Activated naive CD8-positive, alpha-beta T cell treated with anti-CD3 and anti-CD28 coated beads, Interleukin-2, amount 10 ng/mL, durations not matched to agents 7 days and 5 days (primary cell): ENCODE results near the gene METTL13. TPM values are rescaled to one million over a fixed set of nuclear protein-coding genes. Genes with fewer than 3 reads are reported as not detected.
"Not testable (repeated sequence)": the region's sequence is repeated elsewhere in the genome, so short reads cannot be mapped to it uniquely, and the experiment has no call there.

Experiments
- ATAC-seq: fragments of 150-1000 bp; cut with Tn5 transposase; one replicate; pipeline ENCODE4 v1.10.0; 2021; ENCODE audit warnings: low read depth, moderate library complexity
- POLR2A ChIA-PET: fragments of 350-600 bp; sonication (Branson Sonifier 250); formaldehyde crosslinking; loops from one replicate; lab custom pipeline; 2021; ENCODE audit warnings: antibody characterized with exemption; lab: Charles Lee
- DNase-seq: peaks from one replicate; pipeline ENCODE4 v3.0.0; 2021
- H3K27ac Mint-ChIP-seq: one replicate; pipeline ENCODE4 v1.8.0; 2022; ENCODE audit warnings: mild to moderate bottlenecking, mixed read lengths
- H3K27me3 Mint-ChIP-seq: one replicate; pipeline ENCODE4 v1.8.0; 2022; ENCODE audit warnings: mild to moderate bottlenecking, moderate library complexity, mixed read lengths
- H3K36me3 Mint-ChIP-seq: one replicate; pipeline ENCODE4 v1.8.0; 2021; ENCODE audit warnings: mild to moderate bottlenecking, mixed read lengths
- H3K4me1 Mint-ChIP-seq: one replicate; pipeline ENCODE4 v1.8.0; 2021; ENCODE audit warnings: mixed read lengths
- H3K4me3 Mint-ChIP-seq: one replicate; pipeline ENCODE4 v1.8.0; 2022; ENCODE audit warnings: mild to moderate bottlenecking, moderate library complexity, mixed read lengths
- H3K9me3 Mint-ChIP-seq: one replicate; pipeline ENCODE4 v1.8.0; 2021; ENCODE audit warnings: mixed read lengths
- total RNA-seq, 2 experiments: library from RNA; stranded (reverse); gene quantifications; one replicate each; pipeline ENCODE4 v1.2.3, GENCODE V29; 2021

The METTL13 gene
- total RNA-seq, 2 experiments from 2014 or later = 36.9 to 38.7 TPM

DNA sequence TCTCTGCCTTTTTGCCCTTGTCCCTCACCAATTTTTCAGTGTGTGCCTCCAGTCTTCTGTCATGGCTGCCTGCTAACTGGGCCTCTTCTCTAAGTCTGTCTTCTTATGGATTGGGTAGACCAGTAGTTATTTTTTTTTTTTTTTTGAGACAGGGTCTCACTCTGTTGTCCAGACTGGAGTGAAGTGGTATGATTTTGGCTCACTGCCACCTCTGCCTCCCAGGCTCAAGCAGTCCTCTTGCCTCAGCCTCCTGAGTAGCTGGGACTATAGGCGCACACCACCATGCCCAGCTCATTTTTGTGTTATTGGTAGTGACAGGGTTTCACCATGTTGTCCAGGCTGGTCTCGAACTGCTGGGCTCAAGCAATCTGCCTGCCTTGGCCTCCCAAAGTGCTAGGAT lies 18.2 kb downstream of the METTL13 start:
- not testable (repeated sequence) for H3K27me3 Mint-ChIP-seq, ATAC-seq
- H3K27ac Mint-ChIP-seq = peak overlapping the region; percentile 9

DNA sequence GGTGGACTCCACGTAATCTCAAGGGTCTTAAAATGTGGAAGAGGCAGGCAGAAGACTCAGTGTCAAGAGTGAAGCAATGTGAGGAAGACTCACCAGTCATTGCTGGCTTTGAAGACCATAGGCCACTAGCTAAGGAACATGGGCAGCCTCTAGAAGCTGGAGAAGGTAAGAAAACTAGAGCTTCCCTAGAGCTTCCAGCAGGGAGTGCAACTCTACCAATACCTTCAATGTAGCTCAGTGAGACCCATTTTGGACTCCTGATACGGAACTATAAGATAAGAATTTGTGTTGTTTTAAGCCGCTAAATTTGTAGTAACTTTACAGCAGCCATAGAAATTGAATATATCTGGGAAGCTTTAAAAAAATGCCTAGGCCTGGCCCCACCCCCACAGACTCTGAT lies 18.9 kb downstream of the METTL13 start:
- no peaks in the 10 kb centered on the region for H3K9me3 Mint-ChIP-seq
- no peaks in the 10 kb centered on the region for H3K27me3 Mint-ChIP-seq
- ATAC-seq (no peak), DNase-seq (no peak)
- peaks cover 2% of the 10 kb centered on the region for H3K4me1 Mint-ChIP-seq
- POLR2A ChIA-PET = interaction anchor here (0.7 to 1.4 kb wide), 3 partner anchors 41 to 183 kb away, joined by 3 read pairs; partner anchors contain the start of gene DNM3
- H3K36me3 Mint-ChIP-seq = peaks cover 12% of the 10 kb centered on the region
- H3K27ac Mint-ChIP-seq = no peak overlapping the region
- no peak overlapping the region for H3K4me3 Mint-ChIP-seq

More for the DNA sequence above, 18.2 kb downstream of the METTL13 start:
- POLR2A ChIA-PET = interaction anchor here (1.4 to 1.9 kb wide), 2 partner anchors 58 to 184 kb away, joined by 3 to 6 read pairs; partner anchors contain the start of gene VAMP4
- H3K9me3 Mint-ChIP-seq, DNase-seq, H3K4me1 Mint-ChIP-seq, H3K4me3 Mint-ChIP-seq: not testable (repeated sequence)
- peaks cover 17% of the 10 kb centered on the region for H3K36me3 Mint-ChIP-seq

DNA sequence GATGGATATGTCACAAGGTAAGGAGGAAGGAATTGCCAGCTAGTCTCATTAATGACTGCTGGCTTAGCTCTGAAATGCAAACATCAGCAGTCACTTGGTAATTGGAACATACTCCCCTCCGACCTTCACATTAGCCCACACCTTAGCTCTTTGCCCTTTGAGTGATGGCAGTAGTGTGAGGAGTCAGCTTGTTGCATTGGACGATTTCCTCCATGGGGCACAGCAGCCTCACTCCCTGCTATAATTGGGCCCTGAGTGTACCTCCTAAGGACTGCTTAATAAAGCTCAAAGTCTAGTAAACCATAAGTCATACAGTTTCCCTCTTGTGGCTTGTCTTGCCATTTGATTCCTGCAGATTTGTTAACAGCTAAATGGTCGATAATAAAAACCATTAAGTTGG lies 19.4 kb downstream of the METTL13 start:
- Mint-ChIP-seq H3K27me3 (no peaks in the 10 kb centered on the region), H3K9me3 (no peaks in the 10 kb centered on the region), H3K4me1 (peaks cover 5% of the 10 kb centered on the region), H3K36me3 (peaks cover 10% of the 10 kb centered on the region), H3K4me3 (no peak overlapping the region), H3K27ac (no peak overlapping the region)
- POLR2A ChIA-PET = interaction anchor here (0.7 to 1.4 kb wide), 3 partner anchors 41 to 183 kb away, joined by 3 read pairs; partner anchors contain the start of gene DNM3
- ATAC-seq (no peak), DNase-seq (no peak)

DNA sequence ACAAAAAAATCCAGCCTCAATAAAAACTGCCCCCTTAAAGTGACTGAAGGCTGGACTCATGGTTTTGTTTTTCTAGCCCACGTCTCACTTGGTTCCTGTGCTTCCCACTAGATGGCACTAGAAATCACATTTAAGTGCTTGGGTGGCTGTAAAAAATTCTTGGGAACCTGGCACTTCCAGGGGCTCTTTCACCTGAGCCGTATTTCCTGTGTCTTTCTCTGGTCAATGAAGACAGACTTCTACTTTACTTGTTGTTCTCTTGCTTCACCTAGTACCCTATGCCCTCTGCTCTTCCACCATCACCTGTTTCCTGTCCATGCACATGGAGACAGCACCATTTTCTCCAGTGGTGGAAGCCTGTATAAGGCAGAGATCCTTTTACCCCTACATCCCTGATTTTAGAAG lies 20.0 kb downstream of the METTL13 start:
- Mint-ChIP-seq H3K4me1 (peaks cover 5% of the 10 kb centered on the region), H3K27me3 (no peaks in the 10 kb centered on the region), H3K36me3 (peaks cover 10% of the 10 kb centered on the region), H3K4me3 (no peak overlapping the region), H3K9me3 (no peaks in the 10 kb centered on the region), H3K27ac (no peak overlapping the region)
- DNase-seq (no peak), ATAC-seq (no peak)
- POLR2A ChIA-PET = interaction anchor here (1.2 kb wide), 1 partner anchor 60 kb away, joined by 3 read pairs; no protein-coding TSS in a partner anchor

DNA sequence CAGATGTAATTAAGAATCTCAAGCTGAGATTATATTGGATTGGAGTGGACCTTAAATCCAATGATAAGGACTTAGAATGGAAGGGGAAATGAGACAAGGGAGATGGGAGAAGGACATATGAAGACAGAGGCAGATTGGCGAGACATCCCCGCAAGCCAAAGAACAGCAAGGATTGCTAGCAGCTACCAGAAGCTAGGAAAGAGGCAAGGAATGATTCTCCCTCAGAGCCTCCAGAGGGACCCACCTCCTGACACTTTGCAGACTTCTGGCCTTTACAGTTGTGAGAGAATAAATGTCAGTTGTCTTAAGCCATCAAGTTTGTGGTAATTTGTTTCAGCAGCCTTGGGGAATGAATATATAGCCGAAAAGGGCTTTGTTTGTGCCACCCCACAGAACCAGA lies 20.7 kb downstream of the METTL13 start:
- ATAC-seq = no peak
- Mint-ChIP-seq H3K36me3 (peaks cover 7% of the 10 kb centered on the region), H3K27ac (no peak overlapping the region), H3K4me3 (no peak overlapping the region), H3K9me3 (no peaks in the 10 kb centered on the region), H3K4me1 (peaks cover 6% of the 10 kb centered on the region), H3K27me3 (no peaks in the 10 kb centered on the region)
- POLR2A ChIA-PET = interaction anchor here (1.1 kb wide), 1 partner anchor 17 kb away, joined by 3 read pairs; no protein-coding TSS in a partner anchor
- DNase-seq = no peak

DNA sequence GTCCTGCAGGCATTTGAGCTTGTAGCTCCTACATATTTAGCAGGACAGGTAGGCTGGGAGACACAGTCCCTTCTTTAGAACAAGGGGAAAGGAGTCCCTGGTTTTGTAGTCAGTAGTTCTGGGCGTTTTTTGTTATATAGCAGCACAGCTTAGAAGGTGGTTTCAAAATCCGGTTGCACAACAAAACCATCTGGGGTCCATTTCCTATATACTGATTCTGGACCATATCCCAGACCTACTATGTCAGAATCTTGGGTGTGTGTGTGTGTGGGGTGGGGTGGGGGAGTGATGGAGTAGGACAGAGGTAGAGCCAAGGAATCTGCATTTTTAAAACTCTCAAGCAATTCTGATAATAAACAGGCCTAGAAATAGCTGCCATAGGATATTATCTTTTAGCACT lies 21.6 kb downstream of the METTL13 start:
- DNase-seq (no peak), ATAC-seq (no peak)
- POLR2A ChIA-PET = interaction anchor here (1.1 kb wide), 1 partner anchor 18 kb away, joined by 3 read pairs; no protein-coding TSS in a partner anchor
- no peak overlapping the region for H3K27ac Mint-ChIP-seq
- peaks cover 6% of the 10 kb centered on the region for H3K4me1 Mint-ChIP-seq
- no peak overlapping the region for H3K4me3 Mint-ChIP-seq
- peaks cover 3% of the 10 kb centered on the region for H3K36me3 Mint-ChIP-seq
- H3K27me3 Mint-ChIP-seq = no peaks in the 10 kb centered on the region
- no peaks in the 10 kb centered on the region for H3K9me3 Mint-ChIP-seq

DNA sequence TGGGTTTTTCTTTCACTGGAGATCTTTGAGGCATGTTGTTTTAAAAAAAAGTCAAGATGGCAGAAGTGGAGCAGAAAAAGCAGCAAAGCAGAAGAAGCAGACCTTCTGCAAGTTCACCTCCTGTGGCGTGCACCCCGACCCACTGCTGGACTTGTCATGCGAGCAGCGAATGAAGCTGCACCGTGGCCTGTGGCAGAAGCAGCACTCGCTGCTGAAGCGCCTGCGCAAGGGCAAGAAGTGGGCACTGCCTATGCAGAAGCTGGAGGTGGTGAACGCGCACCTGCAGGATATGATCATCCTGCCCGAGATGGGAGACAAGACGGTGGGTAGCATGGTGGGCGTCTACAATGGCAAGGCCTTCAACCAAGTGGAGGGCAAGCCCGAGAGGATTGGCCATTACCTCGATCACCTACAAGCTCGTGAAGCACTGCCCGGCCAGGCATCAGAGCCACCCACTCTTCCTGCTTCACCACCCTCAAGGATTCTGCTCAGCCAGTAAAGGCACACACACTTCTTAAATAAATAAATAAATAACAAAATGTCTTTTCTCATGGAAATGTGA lies 22.1 kb downstream of the METTL13 start:
- H3K36me3 Mint-ChIP-seq = peaks cover under 1% of the 10 kb centered on the region
- POLR2A ChIA-PET = interaction anchor here (1.1 kb wide), 1 partner anchor 19 kb away, joined by 3 read pairs; no protein-coding TSS in a partner anchor
- H3K27ac Mint-ChIP-seq = no peak overlapping the region
- no peak overlapping the region for H3K4me3 Mint-ChIP-seq
- DNase-seq (no peak), ATAC-seq (no peak)
- no peaks in the 10 kb centered on the region for H3K27me3 Mint-ChIP-seq
- no peaks in the 10 kb centered on the region for H3K9me3 Mint-ChIP-seq
- peaks cover 6% of the 10 kb centered on the region for H3K4me1 Mint-ChIP-seq

DNA sequence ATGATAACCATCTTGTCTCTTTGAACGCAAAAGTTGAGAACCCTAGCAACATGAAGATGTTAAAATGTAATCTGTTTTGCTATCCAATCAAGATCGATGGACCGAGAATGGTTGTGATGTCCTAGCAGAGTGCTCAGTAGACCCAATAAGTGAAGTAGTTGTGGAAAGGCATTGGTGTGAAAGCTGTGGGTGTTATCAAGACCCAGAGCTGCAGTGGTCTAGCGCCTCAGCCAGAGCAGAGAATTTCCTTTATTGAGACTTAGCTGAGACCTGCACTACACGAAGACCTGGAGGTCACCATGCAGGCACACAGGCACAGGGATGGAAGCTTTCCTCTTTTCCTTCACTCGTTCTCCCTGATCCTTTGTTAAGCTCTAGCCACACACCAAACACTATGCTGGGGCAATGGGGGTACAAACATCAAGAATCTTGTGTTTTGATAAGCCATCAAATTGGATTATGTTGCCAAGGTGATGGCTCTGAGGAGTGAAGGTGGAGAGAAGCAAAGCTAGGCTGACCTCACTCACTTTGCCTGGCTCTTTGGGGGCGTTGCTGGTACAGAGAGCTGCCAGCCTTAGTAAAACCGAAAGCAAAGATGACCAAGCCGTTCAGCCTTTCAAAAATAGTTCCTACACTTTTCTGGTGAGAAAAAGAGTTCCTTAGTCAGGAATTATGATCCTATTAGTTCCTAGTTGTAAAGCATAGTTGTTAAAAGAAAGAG lies 24.1 kb downstream of the METTL13 start:
- no peaks in the 10 kb centered on the region for H3K36me3 Mint-ChIP-seq
- H3K27me3 Mint-ChIP-seq = peaks cover 2% of the 10 kb centered on the region
- ATAC-seq = no peak
- no peak for DNase-seq
- H3K4me3 Mint-ChIP-seq = peak overlapping the region; percentile 33
- peaks cover 6% of the 10 kb centered on the region for H3K4me1 Mint-ChIP-seq
- POLR2A ChIA-PET = interaction anchor here (1.1 kb wide), 2 partner anchors 36 to 63 kb away, joined by 3 to 4 read pairs; partner anchors contain the start of genes DNM3 and VAMP4
- H3K27ac Mint-ChIP-seq = no peak overlapping the region
- H3K9me3 Mint-ChIP-seq = no peaks in the 10 kb centered on the region

DNA sequence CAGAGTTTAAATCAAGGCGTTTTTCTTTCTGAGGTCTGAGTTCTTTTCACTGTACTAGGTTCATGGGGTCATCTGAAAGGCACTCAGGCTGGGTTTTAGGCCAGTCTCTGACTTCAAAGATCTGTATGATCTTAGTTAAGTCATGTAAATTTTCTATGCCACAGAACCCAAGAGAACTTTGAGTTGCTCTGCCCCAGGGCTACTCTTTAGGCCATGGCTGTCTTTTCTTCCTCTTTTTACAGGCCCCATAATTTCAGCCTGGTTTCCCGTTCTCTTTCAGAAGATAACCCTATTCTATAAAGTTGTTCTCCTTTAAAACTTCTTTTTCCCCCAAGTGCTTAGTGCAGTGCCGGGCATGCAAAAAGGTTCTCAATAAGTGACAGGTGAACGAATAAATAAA lies 26.1 kb downstream of the METTL13 start:
- H3K27me3 Mint-ChIP-seq = peaks cover 2% of the 10 kb centered on the region
- ATAC-seq (no peak), DNase-seq (no peak)
- POLR2A ChIA-PET = no interaction called here
- H3K27ac Mint-ChIP-seq = no peak overlapping the region
- no peaks in the 10 kb centered on the region for H3K9me3 Mint-ChIP-seq
- H3K4me1 Mint-ChIP-seq = peaks cover 6% of the 10 kb centered on the region
- no peak overlapping the region for H3K4me3 Mint-ChIP-seq
- no peaks in the 10 kb centered on the region for H3K36me3 Mint-ChIP-seq

DNA sequence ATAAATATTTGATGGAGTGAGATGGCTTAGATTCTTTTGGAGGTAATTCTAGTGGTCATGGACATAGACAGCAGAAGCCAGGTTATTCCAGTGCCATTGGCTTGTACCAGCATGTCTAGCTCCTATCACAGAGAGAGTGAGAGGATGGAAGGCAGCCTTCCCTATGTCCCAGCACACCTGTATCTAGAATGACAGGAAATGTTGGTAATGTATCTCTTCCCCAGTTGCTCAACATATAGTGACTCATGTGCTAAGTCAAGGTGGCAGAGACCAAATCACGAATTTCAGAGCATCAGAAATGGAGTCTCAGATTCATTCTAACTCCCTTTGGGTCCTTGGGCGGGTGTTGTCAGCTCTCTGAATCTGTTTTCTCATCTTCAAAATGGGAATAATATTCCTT lies 28.4 kb downstream of the METTL13 start:
- Mint-ChIP-seq H3K4me1 (peaks cover 10% of the 10 kb centered on the region), H3K27me3 (peaks cover 2% of the 10 kb centered on the region), H3K9me3 (no peaks in the 10 kb centered on the region), H3K4me3 (no peak overlapping the region), H3K36me3 (no peaks in the 10 kb centered on the region), H3K27ac (no peak overlapping the region)
- POLR2A ChIA-PET = no interaction called here
- ATAC-seq (no peak), DNase-seq (no peak)

DNA sequence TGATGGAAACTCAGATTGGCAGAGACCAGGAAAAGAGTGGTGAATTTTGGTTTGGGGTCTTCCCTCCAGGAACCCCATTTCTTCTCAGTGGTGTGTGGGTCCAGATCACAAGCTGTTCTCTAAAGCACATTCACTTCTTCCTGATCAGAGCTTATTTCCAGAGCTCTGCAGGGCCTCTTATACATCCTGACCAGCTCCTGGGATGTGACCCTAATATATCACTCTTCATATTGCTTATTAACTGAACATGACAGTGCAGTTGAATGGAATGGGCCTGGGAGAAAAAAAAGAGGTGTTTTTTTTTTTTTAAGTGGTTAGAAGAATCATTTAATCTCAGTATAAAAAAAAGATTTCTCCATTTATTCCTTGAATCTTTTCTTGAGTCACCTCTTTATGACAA lies 30.2 kb downstream of the METTL13 start:
- Mint-ChIP-seq H3K9me3 (no peaks in the 10 kb centered on the region), H3K36me3 (no peaks in the 10 kb centered on the region), H3K4me3 (no peak overlapping the region), H3K27me3 (peaks cover 2% of the 10 kb centered on the region), H3K27ac (no peak overlapping the region), H3K4me1 (peaks cover 5% of the 10 kb centered on the region)
- no peak for DNase-seq
- POLR2A ChIA-PET = no interaction called here
- ATAC-seq = no peak

DNA sequence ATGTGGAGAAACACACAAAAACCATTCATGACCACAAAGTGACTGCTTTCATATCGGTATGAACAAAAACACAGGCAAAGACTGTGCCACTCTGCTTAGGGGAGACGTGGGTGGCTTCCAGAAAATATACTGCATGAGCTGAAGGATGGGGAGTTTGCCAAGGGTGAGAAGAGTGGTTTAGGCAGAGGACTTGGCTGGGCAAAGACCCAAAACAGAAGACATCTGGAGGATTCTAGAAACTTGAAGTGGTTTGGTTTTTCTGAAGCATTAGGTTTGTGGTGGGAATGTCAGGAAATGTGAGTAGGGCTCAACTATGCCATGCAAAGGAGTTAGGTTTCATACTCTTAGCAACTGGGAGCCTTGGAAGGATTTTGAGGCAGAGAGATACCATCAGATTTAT lies 33.2 kb downstream of the METTL13 start:
- no peaks in the 10 kb centered on the region for H3K9me3 Mint-ChIP-seq
- POLR2A ChIA-PET = no interaction called here
- no peak overlapping the region for H3K4me3 Mint-ChIP-seq
- peaks cover 2% of the 10 kb centered on the region for H3K27me3 Mint-ChIP-seq
- peaks cover 9% of the 10 kb centered on the region for H3K4me1 Mint-ChIP-seq
- no peak for ATAC-seq
- H3K27ac Mint-ChIP-seq = no peak overlapping the region
- H3K36me3 Mint-ChIP-seq = no peaks in the 10 kb centered on the region
- no peak for DNase-seq

DNA sequence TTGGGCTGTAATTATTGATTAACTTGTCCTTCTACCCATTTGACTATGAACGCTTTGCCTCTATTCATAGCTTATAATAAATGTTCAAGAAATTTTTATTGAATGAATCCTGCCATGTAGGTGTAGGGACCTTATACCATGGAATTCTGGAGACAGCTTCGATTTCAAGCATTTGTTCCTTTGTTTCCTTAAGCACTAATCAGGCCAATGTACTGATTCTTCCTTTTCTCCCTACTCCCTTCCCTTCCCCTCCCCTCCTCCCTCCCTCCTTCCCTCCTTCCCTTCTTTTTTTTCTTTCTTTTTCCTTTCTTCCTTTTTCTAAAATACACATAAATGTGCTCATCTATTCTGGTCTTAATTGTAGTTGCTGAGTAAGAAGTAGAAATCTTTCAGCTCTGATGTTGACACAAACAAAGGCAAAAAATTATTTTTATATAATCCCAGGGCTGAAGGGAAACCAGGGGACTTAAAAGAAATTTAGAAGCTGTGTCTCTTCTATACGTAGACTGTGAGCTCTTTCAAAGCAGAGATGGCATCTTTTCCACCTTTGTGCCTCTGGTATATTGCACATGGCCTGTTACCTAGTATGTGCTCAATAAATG lies 34.9 kb downstream of the METTL13 start:
- no peak for DNase-seq
- no peaks in the 10 kb centered on the region for H3K9me3 Mint-ChIP-seq
- no peak overlapping the region for H3K27ac Mint-ChIP-seq
- POLR2A ChIA-PET = no interaction called here
- H3K4me1 Mint-ChIP-seq = peaks cover 9% of the 10 kb centered on the region
- H3K4me3 Mint-ChIP-seq = no peak overlapping the region
- H3K27me3 Mint-ChIP-seq = no peaks in the 10 kb centered on the region
- no peak for ATAC-seq
- no peaks in the 10 kb centered on the region for H3K36me3 Mint-ChIP-seq
